Progenitor cell of endocrine pancreas (in vitro differentiated cells): Measurements from ENCODE around the gene SNAPC4. TPM values are rescaled to one million over a fixed set of nuclear protein-coding genes. Genes with fewer than 3 reads are reported as not detected.

ENCODE experiments used
- DNase-seq: peaks from one replicate; pipeline ENCODE4 v3.0.0; 2021; ENCODE audit warnings: low spot score; ENCODE audit not compliant: unreplicated experiment
- H3K27ac Mint-ChIP-seq: 2 replicates; pipeline ENCODE4 v1.8.0; 2021; ENCODE audit warnings: mild to moderate bottlenecking, moderate library complexity, mixed read lengths
- H3K27me3 Mint-ChIP-seq: 2 replicates; pipeline ENCODE4 v1.8.0; 2021; ENCODE audit warnings: mixed read lengths
- H3K36me3 Mint-ChIP-seq: 2 replicates; pipeline ENCODE4 v1.8.0; 2022; ENCODE audit warnings: mixed read lengths; ENCODE audit not compliant: insufficient read depth
- H3K4me1 Mint-ChIP-seq: 2 replicates; pipeline ENCODE4 v1.8.0; 2021; ENCODE audit warnings: low read depth, mixed read lengths
- H3K4me3 Mint-ChIP-seq: 2 replicates; pipeline ENCODE4 v1.8.0; 2021; ENCODE audit warnings: low read depth, mild to moderate bottlenecking, moderate library complexity, mixed read lengths
- H3K9me3 Mint-ChIP-seq: 2 replicates; pipeline ENCODE4 v1.8.0; 2021; ENCODE audit warnings: low read depth, mixed read lengths
- total RNA-seq: library from RNA; stranded (reverse); gene quantifications from 2 replicates; pipeline ENCODE4 v1.2.1, GENCODE V29; 2021
- TF ChIP-seq, protein P1 (sequence below): fragments of 200-600 bp; sonication (generic); IDR thresholded peaks from one replicate; pipeline ENCODE4 v1.5.0; 2021; ENCODE audit warnings: antibody characterized with exemption, mild to moderate bottlenecking; ENCODE audit not compliant: unreplicated experiment

SNAPC4 gene
- total RNA-seq, 1 donor from 2014 or later, result 22.3 TPM

DNA sequence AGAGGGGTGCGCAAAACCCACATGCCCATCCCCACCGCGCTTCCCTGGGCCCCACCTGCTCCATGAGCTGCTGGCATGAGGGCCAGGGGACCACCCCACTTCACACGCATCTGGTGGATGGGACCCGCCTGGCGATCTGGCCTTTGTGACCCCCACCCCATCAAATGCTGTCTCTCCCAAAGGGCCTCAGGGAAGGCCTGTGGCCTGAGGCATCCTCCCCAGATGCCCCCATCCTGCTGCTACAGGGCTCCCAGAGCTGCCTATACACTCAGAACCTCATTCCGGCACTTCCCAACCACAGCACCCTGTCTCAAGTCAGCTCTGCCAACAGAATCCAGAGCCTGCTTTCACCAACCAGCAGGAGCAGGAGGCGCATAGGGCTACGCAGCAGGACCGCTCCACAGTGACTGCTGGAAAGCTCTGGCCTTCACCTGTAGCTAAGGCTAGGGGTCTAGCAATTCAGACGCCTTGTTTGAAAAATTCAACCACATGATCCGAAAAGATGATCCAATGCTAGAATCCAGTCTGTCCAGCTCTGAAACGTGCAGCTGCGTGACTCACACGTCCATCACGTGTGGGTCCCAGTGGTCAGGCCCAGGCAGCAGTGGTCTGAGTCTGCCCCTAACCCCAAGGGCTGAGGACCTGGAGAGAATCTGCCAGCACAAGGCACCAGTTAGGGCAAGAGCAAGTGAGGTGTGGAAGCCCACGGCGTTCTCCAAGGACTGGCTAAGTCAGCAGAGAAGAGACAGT, 1.4 kb upstream of the SNAPC4 start:
- Mint-ChIP-seq H3K27ac (no peak overlapping the region), H3K36me3 (peaks cover 12% of the 10 kb centered on the region), H3K4me1 (peaks cover 10% of the 10 kb centered on the region), H3K9me3 (no peaks in the 10 kb centered on the region), H3K4me3 (peak overlapping the region; percentile 38), H3K27me3 (no peaks in the 10 kb centered on the region)
- no peak for DNase-seq
- TF ChIP-seq, protein P1, sequence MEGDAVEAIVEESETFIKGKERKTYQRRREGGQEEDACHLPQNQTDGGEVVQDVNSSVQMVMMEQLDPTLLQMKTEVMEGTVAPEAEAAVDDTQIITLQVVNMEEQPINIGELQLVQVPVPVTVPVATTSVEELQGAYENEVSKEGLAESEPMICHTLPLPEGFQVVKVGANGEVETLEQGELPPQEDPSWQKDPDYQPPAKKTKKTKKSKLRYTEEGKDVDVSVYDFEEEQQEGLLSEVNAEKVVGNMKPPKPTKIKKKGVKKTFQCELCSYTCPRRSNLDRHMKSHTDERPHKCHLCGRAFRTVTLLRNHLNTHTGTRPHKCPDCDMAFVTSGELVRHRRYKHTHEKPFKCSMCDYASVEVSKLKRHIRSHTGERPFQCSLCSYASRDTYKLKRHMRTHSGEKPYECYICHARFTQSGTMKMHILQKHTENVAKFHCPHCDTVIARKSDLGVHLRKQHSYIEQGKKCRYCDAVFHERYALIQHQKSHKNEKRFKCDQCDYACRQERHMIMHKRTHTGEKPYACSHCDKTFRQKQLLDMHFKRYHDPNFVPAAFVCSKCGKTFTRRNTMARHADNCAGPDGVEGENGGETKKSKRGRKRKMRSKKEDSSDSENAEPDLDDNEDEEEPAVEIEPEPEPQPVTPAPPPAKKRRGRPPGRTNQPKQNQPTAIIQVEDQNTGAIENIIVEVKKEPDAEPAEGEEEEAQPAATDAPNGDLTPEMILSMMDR, result no peak

DNA sequence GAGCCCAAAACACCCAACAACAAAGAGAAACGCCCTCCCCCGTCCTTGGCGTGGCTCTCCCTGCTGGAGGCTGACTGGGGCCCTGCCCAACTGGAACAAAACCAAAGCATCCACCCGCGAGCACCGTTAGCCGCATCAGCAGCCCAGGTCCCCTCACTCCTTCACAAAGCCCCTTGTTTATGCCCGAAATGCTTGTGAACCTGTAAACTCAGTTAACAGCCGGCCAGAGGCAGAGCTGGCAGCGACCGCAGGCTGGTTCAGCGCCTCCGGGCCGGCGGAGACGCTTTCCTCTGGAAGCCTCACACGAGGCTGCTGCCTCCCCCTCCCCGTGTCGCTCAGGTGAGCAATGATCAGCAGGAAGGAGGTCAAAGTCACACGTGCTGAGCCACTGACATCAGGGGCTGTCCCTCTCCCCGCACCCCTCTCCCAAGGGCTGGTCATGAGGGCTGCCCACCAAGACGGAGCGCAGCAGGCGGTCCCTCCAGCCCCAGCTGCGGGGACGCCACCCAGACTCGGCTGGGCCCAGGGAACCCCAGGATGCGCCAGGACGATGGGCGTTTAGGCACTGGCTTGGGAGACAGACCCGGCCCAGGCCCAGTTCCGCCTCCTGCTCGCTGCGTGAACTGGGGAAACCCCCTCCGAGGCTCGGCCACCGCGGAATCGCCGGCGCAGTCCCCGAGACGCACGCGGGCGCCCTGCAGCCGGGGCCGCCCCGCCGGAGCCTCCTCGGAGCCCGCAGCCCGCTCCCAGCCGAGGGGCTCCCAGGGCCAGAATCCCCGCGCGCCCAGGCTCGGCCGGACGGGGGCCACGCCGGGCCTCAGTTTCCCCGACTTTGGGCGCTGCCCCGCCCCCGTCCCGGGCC, 563 bp downstream of the SNAPC4 start:
- Mint-ChIP-seq H3K27ac (peak overlapping the region; percentile 95), H3K9me3 (no peaks in the 10 kb centered on the region), H3K27me3 (no peaks in the 10 kb centered on the region), H3K4me1 (peaks cover 10% of the 10 kb centered on the region), H3K36me3 (peaks cover 7% of the 10 kb centered on the region), H3K4me3 (peak overlapping the region; percentile 86)
- no peak for DNase-seq
- TF ChIP-seq, protein P1, result no peak

- peak overlapping the region; percentile 86 for H3K4me3 Mint-ChIP-seq
- H3K27ac Mint-ChIP-seq, result no peak overlapping the region
- DNase-seq, result no peak
- peaks cover 7% of the 10 kb centered on the region for H3K36me3 Mint-ChIP-seq
- H3K9me3 Mint-ChIP-seq, result no peaks in the 10 kb centered on the region
- TF ChIP-seq, protein P1, result no peak
- peaks cover 10% of the 10 kb centered on the region for H3K4me1 Mint-ChIP-seq
- H3K27me3 Mint-ChIP-seq, result no peaks in the 10 kb centered on the region
Observed at GRCh38 chr9:136398286-136398685, 1.7 kb downstream of the SNAPC4 start.

DNA sequence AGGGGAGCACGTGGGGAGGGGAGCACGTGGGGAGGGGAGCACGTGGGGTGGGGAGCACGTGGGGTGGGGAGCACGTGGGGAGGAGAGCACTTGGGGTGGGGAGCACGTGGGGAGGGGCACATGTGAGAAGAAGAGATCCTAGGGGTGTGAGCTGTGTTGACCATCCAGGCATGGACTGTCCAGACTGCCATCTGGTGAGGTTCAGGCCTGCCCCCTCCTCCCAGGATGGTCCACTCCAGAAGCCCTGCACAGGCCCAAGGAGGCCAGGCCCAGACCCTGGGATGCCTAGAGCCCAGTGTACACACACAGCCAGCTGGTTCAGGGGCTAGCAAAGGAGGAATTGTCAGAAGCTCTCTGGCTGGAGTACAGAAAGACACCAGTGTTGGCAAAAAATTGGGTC, 2.3 kb downstream of the SNAPC4 start:
- TF ChIP-seq, protein P1, result no peak
- Mint-ChIP-seq H3K27ac (no peak overlapping the region), H3K4me3 (no peak overlapping the region), H3K27me3 (no peaks in the 10 kb centered on the region), H3K4me1 (peaks cover 10% of the 10 kb centered on the region), H3K9me3 (no peaks in the 10 kb centered on the region), H3K36me3 (peaks cover 7% of the 10 kb centered on the region)
- no peak for DNase-seq

GRCh38 chr9:136396219-136396515, 3.8 kb downstream of the SNAPC4 start:
- DNase-seq, result no peak
- no peak overlapping the region for H3K4me3 Mint-ChIP-seq
- peaks cover 10% of the 10 kb centered on the region for H3K4me1 Mint-ChIP-seq
- TF ChIP-seq, protein P1, result no peak
- no peaks in the 10 kb centered on the region for H3K27me3 Mint-ChIP-seq
- H3K9me3 Mint-ChIP-seq, result no peaks in the 10 kb centered on the region
- H3K36me3 Mint-ChIP-seq, result peaks cover 10% of the 10 kb centered on the region
- no peak overlapping the region for H3K27ac Mint-ChIP-seq
